Activated CD4-positive, alpha-beta T cell treated with anti-CD3 and anti-CD28 coated beads, Interleukin-2, amount 50 U/mL, for 48 hours (primary cell): Measurements from ENCODE around the gene DCLK1.

ENCODE experiments used
- DNase-seq, 2 experiments: peaks; one replicate each; pipeline ENCODE4 v3.0.0-alpha.2; 2020

DCLK1 gene

GRCh38 chr13:36131222-36131930, at the start of gene DCLK1:
TSS of gene DCLK1 (minus strand) at chr13:36131382.
- DNase-seq = no peak

- DNase-seq = no peak
Observed at GRCh38 chr13:36175621-36176020, 44.4 kb upstream of the DCLK1 start.

- no peak for DNase-seq
Observed at GRCh38 chr13:36174923-36175322, 43.7 kb upstream of the DCLK1 start.

GRCh38 chr13:36173571-36174322, 42.6 kb upstream of the DCLK1 start:
- no peak for DNase-seq

GRCh38 chr13:36166046-36166445, 34.9 kb upstream of the DCLK1 start:
- no peak for DNase-seq

- no peak for DNase-seq
Observed at GRCh38 chr13:36163809-36164308, 32.7 kb upstream of the DCLK1 start.

GRCh38 chr13:36163286-36163685, 32.1 kb upstream of the DCLK1 start:
- no peak for DNase-seq

- DNase-seq = no peak
Observed at GRCh38 chr13:36160297-36160696, 29.1 kb upstream of the DCLK1 start.

GRCh38 chr13:36158611-36159010, 27.4 kb upstream of the DCLK1 start:
- no peak for DNase-seq

- no peak for DNase-seq
Observed at GRCh38 chr13:36157480-36157879, 26.3 kb upstream of the DCLK1 start.

- no peak for DNase-seq
Observed at GRCh38 chr13:36154567-36155291, 23.5 kb upstream of the DCLK1 start.

GRCh38 chr13:36151591-36151990, 20.4 kb upstream of the DCLK1 start:
- DNase-seq = no peak

- DNase-seq = no peak
Observed at GRCh38 chr13:36148446-36148845, 17.3 kb upstream of the DCLK1 start.

GRCh38 chr13:36147330-36147729, 16.1 kb upstream of the DCLK1 start:
- DNase-seq = no peak

GRCh38 chr13:36146511-36147269, 15.5 kb upstream of the DCLK1 start:
- DNase-seq = no peak

GRCh38 chr13:36143738-36144137, 12.6 kb upstream of the DCLK1 start:
- no peak for DNase-seq

GRCh38 chr13:36142735-36143134, 11.6 kb upstream of the DCLK1 start:
- DNase-seq = no peak

- no peak for DNase-seq
Observed at GRCh38 chr13:36135876-36136275, 4.7 kb upstream of the DCLK1 start.

- no peak for DNase-seq
Observed at GRCh38 chr13:36134632-36135031, 3.5 kb upstream of the DCLK1 start.

- no peak for DNase-seq
Observed at GRCh38 chr13:36133950-36134626, 2.9 kb upstream of the DCLK1 start.

- no peak for DNase-seq
Observed at GRCh38 chr13:36132376-36132775, 1.2 kb upstream of the DCLK1 start.

GRCh38 chr13:36131931-36132297, 732 bp upstream of the DCLK1 start:
- no peak for DNase-seq
